Activated CD8-positive, alpha-beta memory T cell treated with anti-CD3 and anti-CD28 coated beads for 4 hours (primary cell): Measurements from ENCODE around the gene DDX47.
A peak's percentile ranks its signal among the peaks of the same experiment; 100 is the strongest.
"Not testable (repeated sequence)": the region's sequence is repeated elsewhere in the genome, so short reads cannot be mapped to it uniquely, and the experiment has no call there.

Source experiments
- DNase-seq, 2 donors: peaks; one replicate each; pipeline ENCODE4 v3.0.0-alpha.2; 2020; ENCODE audit warnings: low read depth in 2 of 2

DDX47 gene

GRCh38 chr12:12796928-12797793 is 16.0 kb upstream of the DDX47 start:
- no peak for DNase-seq

- no peak for DNase-seq
Observed at GRCh38 chr12:12797794-12798152, 15.4 kb upstream of the DDX47 start.

- DNase-seq = no peak
Observed at GRCh38 chr12:12798480-12798879, 14.7 kb upstream of the DDX47 start.

- DNase-seq = no peak
Observed at GRCh38 chr12:12799163-12799920, 13.8 kb upstream of the DDX47 start.

GRCh38 chr12:12800406-12801180 is 12.6 kb upstream of the DDX47 start:
- DNase-seq = no peak

GRCh38 chr12:12801656-12802055 is 11.5 kb upstream of the DDX47 start:
- DNase-seq = not testable (repeated sequence)

- DNase-seq = no peak
Observed at GRCh38 chr12:12803186-12803585, 10.0 kb upstream of the DDX47 start.

GRCh38 chr12:12804011-12804410 is 9.1 kb upstream of the DDX47 start:
- no peak for DNase-seq

GRCh38 chr12:12804432-12804886 is 8.7 kb upstream of the DDX47 start:
- no peak for DNase-seq

- no peak for DNase-seq
Observed at GRCh38 chr12:12806784-12807516, 6.2 kb upstream of the DDX47 start.

- not testable (repeated sequence) for DNase-seq
Observed at GRCh38 chr12:12807517-12807903, 5.6 kb upstream of the DDX47 start.

- DNase-seq = peak in 1 of 2 donors; percentile 24
Observed at GRCh38 chr12:12807970-12808702, 5.0 kb upstream of the DDX47 start.

GRCh38 chr12:12810553-12811021 is 2.6 kb upstream of the DDX47 start:
- DNase-seq = no peak

- DNase-seq = no peak
Observed at GRCh38 chr12:12811343-12811742, 1.8 kb upstream of the DDX47 start.

GRCh38 chr12:12812174-12812573 is 972 bp upstream of the DDX47 start:
- DNase-seq = no peak

GRCh38 chr12:12812618-12813119 is 477 bp upstream of the DDX47 start:
- no peak for DNase-seq

GRCh38 chr12:12817616-12818015 is 4.5 kb downstream of the DDX47 start:
- DNase-seq = no peak

- no peak for DNase-seq
Observed at GRCh38 chr12:12818701-12819100, 5.6 kb downstream of the DDX47 start.

- DNase-seq = no peak
Observed at GRCh38 chr12:12819221-12819620, 6.1 kb downstream of the DDX47 start.

GRCh38 chr12:12819752-12820311 is 6.7 kb downstream of the DDX47 start:
- DNase-seq = no peak
